Activated T-helper 2 cell treated with anti-CD3 and anti-CD28 coated beads, Interferon-gamma antibody, Interleukin-2, Interleukin-4, amounts not matched to agents 10 μg/mL and 5 μg/mL and 100 μg/mL, durations not matched to agents 14 hours and 24 hours and 36 hours (primary cell): ENCODE measurements around the gene ARL14EP. TPM values are rescaled to one million over a fixed set of nuclear protein-coding genes. Genes with fewer than 3 reads are reported as not detected.

ENCODE experiments used
- DNase-seq: peaks from one replicate; pipeline ENCODE4 v3.0.0; 2021; ENCODE audit warnings: low spot score
- H3K27ac Mint-ChIP-seq: one replicate; pipeline ENCODE4 v1.8.0; 2021; ENCODE audit warnings: mixed read lengths
- H3K27me3 Mint-ChIP-seq: one replicate; pipeline ENCODE4 v1.8.0; 2021; ENCODE audit warnings: low read depth, mixed read lengths
- H3K36me3 Mint-ChIP-seq: one replicate; pipeline ENCODE4 v1.8.0; 2021; ENCODE audit warnings: low read depth, mixed read lengths
- H3K4me1 Mint-ChIP-seq: one replicate; pipeline ENCODE4 v1.8.0; 2021; ENCODE audit warnings: low read depth, mixed read lengths
- H3K4me3 Mint-ChIP-seq: one replicate; pipeline ENCODE4 v1.8.0; 2021; ENCODE audit warnings: low read depth, mild to moderate bottlenecking, moderate library complexity, mixed read lengths
- H3K9me3 Mint-ChIP-seq: one replicate; pipeline ENCODE4 v1.8.0; 2021; ENCODE audit warnings: mixed read lengths
- intact Hi-C: fragments of 100-400 bp; cut with micrococcal nuclease; formaldehyde crosslinking; loops from one replicate; pipeline ENCODE4 v1.15.1; 2023
- total RNA-seq: library from RNA; stranded (reverse); gene quantifications from 2 replicates; pipeline ENCODE4 v1.2.3, GENCODE V29; 2022

Gene ARL14EP
- total RNA-seq, 1 donor from 2014 or later = 35.8 TPM

GRCh38 chr11:30311189-30311588 lies 11.7 kb upstream of the ARL14EP start:
- H3K27ac Mint-ChIP-seq = no peak overlapping the region
- DNase-seq = no peak
- H3K9me3 Mint-ChIP-seq = peaks cover 5% of the 10 kb centered on the region
- intact Hi-C loops = no loop called here
- H3K4me3 Mint-ChIP-seq = no peak overlapping the region
- H3K4me1 Mint-ChIP-seq = peaks cover 3% of the 10 kb centered on the region
- H3K36me3 Mint-ChIP-seq = no peaks in the 10 kb centered on the region
- peaks cover 42% of the 10 kb centered on the region for H3K27me3 Mint-ChIP-seq

- Mint-ChIP-seq H3K4me1 (peaks cover 7% of the 10 kb centered on the region), H3K27ac (no peak overlapping the region), H3K36me3 (no peaks in the 10 kb centered on the region), H3K4me3 (no peak overlapping the region), H3K9me3 (peaks cover 5% of the 10 kb centered on the region), H3K27me3 (peaks cover 41% of the 10 kb centered on the region)
- DNase-seq = no peak
- intact Hi-C loops = no loop called here
These were observed 10.7 kb upstream of the ARL14EP start for GRCh38 chr11:30312243-30312642.

GRCh38 chr11:30313580-30313979 lies 9.3 kb upstream of the ARL14EP start:
- H3K36me3 Mint-ChIP-seq = no peaks in the 10 kb centered on the region
- intact Hi-C loops = no loop called here
- H3K27me3 Mint-ChIP-seq = peaks cover 35% of the 10 kb centered on the region
- H3K27ac Mint-ChIP-seq = no peak overlapping the region
- DNase-seq = no peak
- H3K9me3 Mint-ChIP-seq = peaks cover 5% of the 10 kb centered on the region
- peaks cover 10% of the 10 kb centered on the region for H3K4me1 Mint-ChIP-seq
- H3K4me3 Mint-ChIP-seq = no peak overlapping the region

- Mint-ChIP-seq H3K9me3 (peaks cover 5% of the 10 kb centered on the region), H3K27ac (no peak overlapping the region), H3K36me3 (no peaks in the 10 kb centered on the region), H3K4me1 (peaks cover 10% of the 10 kb centered on the region), H3K27me3 (peaks cover 25% of the 10 kb centered on the region), H3K4me3 (no peak overlapping the region)
- intact Hi-C loops = no loop called here
- DNase-seq = no peak
These were observed 8.3 kb upstream of the ARL14EP start for GRCh38 chr11:30314625-30315024.

- Mint-ChIP-seq H3K27ac (no peak overlapping the region), H3K4me1 (peaks cover 10% of the 10 kb centered on the region), H3K27me3 (peaks cover 24% of the 10 kb centered on the region), H3K36me3 (no peaks in the 10 kb centered on the region), H3K4me3 (no peak overlapping the region), H3K9me3 (peaks cover under 1% of the 10 kb centered on the region)
- intact Hi-C loops = no loop called here
- DNase-seq = no peak
These were observed 6.7 kb upstream of the ARL14EP start for GRCh38 chr11:30316237-30316636.

GRCh38 chr11:30317030-30317429 lies 5.9 kb upstream of the ARL14EP start:
- Mint-ChIP-seq H3K9me3 (no peaks in the 10 kb centered on the region), H3K27me3 (peaks cover 21% of the 10 kb centered on the region), H3K36me3 (no peaks in the 10 kb centered on the region), H3K27ac (no peak overlapping the region), H3K4me1 (peaks cover 10% of the 10 kb centered on the region), H3K4me3 (no peak overlapping the region)
- DNase-seq = no peak
- intact Hi-C loops = no loop called here

GRCh38 chr11:30321321-30321720 lies 1.6 kb upstream of the ARL14EP start:
- Mint-ChIP-seq H3K36me3 (peaks cover 6% of the 10 kb centered on the region), H3K27ac (no peak overlapping the region), H3K9me3 (no peaks in the 10 kb centered on the region), H3K4me1 (peaks cover 30% of the 10 kb centered on the region), H3K27me3 (peaks cover 10% of the 10 kb centered on the region), H3K4me3 (no peak overlapping the region)
- intact Hi-C loops = no loop called here
- no peak for DNase-seq

GRCh38 chr11:30322191-30322590 lies 713 bp upstream of the ARL14EP start:
- peaks cover 15% of the 10 kb centered on the region for H3K36me3 Mint-ChIP-seq
- H3K27ac Mint-ChIP-seq = no peak overlapping the region
- DNase-seq = no peak
- intact Hi-C loops = loop anchor here (2.0 kb wide), 1 partner anchor 25 kb away; no protein-coding TSS in a partner anchor
- H3K27me3 Mint-ChIP-seq = peaks cover 9% of the 10 kb centered on the region
- H3K9me3 Mint-ChIP-seq = no peaks in the 10 kb centered on the region
- H3K4me1 Mint-ChIP-seq = peaks cover 35% of the 10 kb centered on the region
- peak overlapping the region; percentile 99 for H3K4me3 Mint-ChIP-seq

GRCh38 chr11:30326114-30326778 lies 3.3 kb downstream of the ARL14EP start:
- peaks cover 37% of the 10 kb centered on the region for H3K36me3 Mint-ChIP-seq
- no peak for DNase-seq
- peaks cover 48% of the 10 kb centered on the region for H3K4me1 Mint-ChIP-seq
- intact Hi-C loops = no loop called here
- peak overlapping the region; percentile 41 for H3K4me3 Mint-ChIP-seq
- no peaks in the 10 kb centered on the region for H3K9me3 Mint-ChIP-seq
- peak overlapping the region; percentile 68 for H3K27ac Mint-ChIP-seq
- no peaks in the 10 kb centered on the region for H3K27me3 Mint-ChIP-seq

- H3K36me3 Mint-ChIP-seq = peaks cover 43% of the 10 kb centered on the region
- H3K27me3 Mint-ChIP-seq = no peaks in the 10 kb centered on the region
- peak overlapping the region; percentile 15 for H3K27ac Mint-ChIP-seq
- DNase-seq = no peak
- intact Hi-C loops = no loop called here
- H3K4me1 Mint-ChIP-seq = peaks cover 48% of the 10 kb centered on the region
- no peak overlapping the region for H3K4me3 Mint-ChIP-seq
- H3K9me3 Mint-ChIP-seq = no peaks in the 10 kb centered on the region
These were observed 4.0 kb downstream of the ARL14EP start for GRCh38 chr11:30326906-30327305.

GRCh38 chr11:30328681-30329080 lies 5.8 kb downstream of the ARL14EP start:
- DNase-seq = no peak
- H3K9me3 Mint-ChIP-seq = no peaks in the 10 kb centered on the region
- intact Hi-C loops = no loop called here
- H3K27ac Mint-ChIP-seq = peak overlapping the region; percentile 62
- H3K36me3 Mint-ChIP-seq = peaks cover 56% of the 10 kb centered on the region
- H3K4me1 Mint-ChIP-seq = peaks cover 44% of the 10 kb centered on the region
- no peak overlapping the region for H3K4me3 Mint-ChIP-seq
- H3K27me3 Mint-ChIP-seq = no peaks in the 10 kb centered on the region

GRCh38 chr11:30329150-30329940 lies 6.4 kb downstream of the ARL14EP start:
- peak overlapping the region; percentile 49 for H3K27ac Mint-ChIP-seq
- intact Hi-C loops = no loop called here
- H3K4me1 Mint-ChIP-seq = peaks cover 41% of the 10 kb centered on the region
- H3K27me3 Mint-ChIP-seq = no peaks in the 10 kb centered on the region
- DNase-seq = no peak
- peaks cover 59% of the 10 kb centered on the region for H3K36me3 Mint-ChIP-seq
- no peak overlapping the region for H3K4me3 Mint-ChIP-seq
- no peaks in the 10 kb centered on the region for H3K9me3 Mint-ChIP-seq

GRCh38 chr11:30333405-30333804 lies 10.5 kb downstream of the ARL14EP start:
- intact Hi-C loops = no loop called here
- H3K9me3 Mint-ChIP-seq = no peaks in the 10 kb centered on the region
- no peak overlapping the region for H3K27ac Mint-ChIP-seq
- peaks cover 14% of the 10 kb centered on the region for H3K4me1 Mint-ChIP-seq
- no peaks in the 10 kb centered on the region for H3K27me3 Mint-ChIP-seq
- peaks cover 73% of the 10 kb centered on the region for H3K36me3 Mint-ChIP-seq
- no peak for DNase-seq
- no peak overlapping the region for H3K4me3 Mint-ChIP-seq
